Endothelial cell (in vitro differentiated cells): ENCODE measurements around the gene IWS1. TPM values are rescaled to one million over a fixed set of nuclear protein-coding genes. Genes with fewer than 3 reads are reported as not detected.

Experiments
- DNase-seq: peaks from one replicate; pipeline ENCODE4 v3.0.0; 2021; ENCODE audit warnings: low spot score
- H3K27ac Mint-ChIP-seq: one replicate; pipeline ENCODE4 v1.8.0; 2021; ENCODE audit warnings: mixed read lengths, inconsistent platforms; ENCODE audit not compliant: unreplicated experiment
- H3K27me3 Mint-ChIP-seq: one replicate; pipeline ENCODE4 v1.8.0; 2021; ENCODE audit warnings: mild to moderate bottlenecking, moderate library complexity, mixed read lengths, inconsistent platforms; ENCODE audit not compliant: unreplicated experiment
- H3K36me3 Mint-ChIP-seq: one replicate; pipeline ENCODE4 v1.8.0; 2021; ENCODE audit warnings: mild to moderate bottlenecking, low read depth, mixed read lengths, inconsistent platforms; ENCODE audit not compliant: unreplicated experiment
- H3K4me1 Mint-ChIP-seq: one replicate; pipeline ENCODE4 v1.8.0; 2021; ENCODE audit warnings: mild to moderate bottlenecking, mixed read lengths, inconsistent platforms; ENCODE audit not compliant: unreplicated experiment
- H3K4me3 Mint-ChIP-seq: one replicate; pipeline ENCODE4 v1.8.0; 2021; ENCODE audit warnings: mild to moderate bottlenecking, mixed read lengths, inconsistent platforms; ENCODE audit not compliant: unreplicated experiment
- H3K9me3 Mint-ChIP-seq: one replicate; pipeline ENCODE4 v1.8.0; 2021; ENCODE audit warnings: mixed read lengths, inconsistent platforms; ENCODE audit not compliant: unreplicated experiment
- total RNA-seq: library from RNA; stranded (reverse); fragmentation: NEBNext Ultra II Directional; extraction: Animal tissue kit (Norgen Biotek cat#: 25700); gene quantifications from one replicate; pipeline ENCODE4 v1.2.1, GENCODE V29; 2021; ENCODE audit not compliant: unreplicated experiment
- TF ChIP-seq, protein P1 (sequence below): fragments of 200-600 bp; sonication (generic); IDR thresholded peaks from one replicate; pipeline ENCODE4 v1.5.0; 2021; ENCODE audit warnings: antibody characterized with exemption; ENCODE audit not compliant: unreplicated experiment

IWS1 gene
- total RNA-seq, 1 donor from 2014 or later, result 50.5 TPM

DNA sequence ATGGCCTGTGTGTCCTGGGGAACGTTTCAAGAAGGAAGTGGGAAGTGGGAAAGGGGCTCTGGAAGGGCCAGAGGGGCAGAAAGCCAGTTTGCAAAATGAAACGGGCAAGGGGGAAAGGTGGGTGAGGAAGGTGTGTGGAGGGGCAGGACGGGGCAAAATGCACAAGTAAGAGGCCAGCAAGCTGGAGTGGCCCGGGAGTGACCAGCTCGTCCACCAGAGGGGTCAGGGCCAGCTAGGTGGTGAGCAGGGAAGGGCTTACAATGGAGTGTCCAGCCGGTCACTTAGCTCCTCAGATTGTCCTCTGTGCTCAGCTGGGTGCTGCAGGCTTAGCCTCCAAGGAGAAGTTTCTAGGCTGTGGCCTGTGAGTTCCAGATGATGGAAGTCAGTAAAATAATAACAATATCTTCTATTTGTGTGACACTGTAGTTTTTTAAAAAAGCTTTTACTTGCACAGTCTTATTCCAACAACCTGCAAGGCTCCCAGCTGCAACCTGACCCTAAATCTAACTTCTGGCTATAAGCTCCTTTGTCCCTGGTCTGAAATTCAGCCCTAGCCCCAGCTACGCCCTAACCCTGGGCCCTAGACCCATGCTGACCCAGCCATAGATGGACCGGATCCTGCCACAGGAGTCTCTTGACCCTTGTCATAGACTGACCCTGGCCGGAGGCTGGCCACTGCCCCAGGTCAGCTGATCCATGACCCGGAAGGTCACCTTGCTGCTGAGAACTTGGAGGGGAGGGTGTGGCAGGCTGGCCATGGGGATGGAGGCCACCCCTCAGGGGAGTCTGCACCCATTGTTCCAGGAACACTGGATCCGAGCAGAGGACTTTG, 38.4 kb upstream of the IWS1 start:
- no peak overlapping the region for H3K27ac Mint-ChIP-seq
- H3K36me3 Mint-ChIP-seq, result no peaks in the 10 kb centered on the region
- H3K4me3 Mint-ChIP-seq, result no peak overlapping the region
- no peaks in the 10 kb centered on the region for H3K9me3 Mint-ChIP-seq
- TF ChIP-seq, protein P1, sequence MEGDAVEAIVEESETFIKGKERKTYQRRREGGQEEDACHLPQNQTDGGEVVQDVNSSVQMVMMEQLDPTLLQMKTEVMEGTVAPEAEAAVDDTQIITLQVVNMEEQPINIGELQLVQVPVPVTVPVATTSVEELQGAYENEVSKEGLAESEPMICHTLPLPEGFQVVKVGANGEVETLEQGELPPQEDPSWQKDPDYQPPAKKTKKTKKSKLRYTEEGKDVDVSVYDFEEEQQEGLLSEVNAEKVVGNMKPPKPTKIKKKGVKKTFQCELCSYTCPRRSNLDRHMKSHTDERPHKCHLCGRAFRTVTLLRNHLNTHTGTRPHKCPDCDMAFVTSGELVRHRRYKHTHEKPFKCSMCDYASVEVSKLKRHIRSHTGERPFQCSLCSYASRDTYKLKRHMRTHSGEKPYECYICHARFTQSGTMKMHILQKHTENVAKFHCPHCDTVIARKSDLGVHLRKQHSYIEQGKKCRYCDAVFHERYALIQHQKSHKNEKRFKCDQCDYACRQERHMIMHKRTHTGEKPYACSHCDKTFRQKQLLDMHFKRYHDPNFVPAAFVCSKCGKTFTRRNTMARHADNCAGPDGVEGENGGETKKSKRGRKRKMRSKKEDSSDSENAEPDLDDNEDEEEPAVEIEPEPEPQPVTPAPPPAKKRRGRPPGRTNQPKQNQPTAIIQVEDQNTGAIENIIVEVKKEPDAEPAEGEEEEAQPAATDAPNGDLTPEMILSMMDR, result no peak
- DNase-seq, result no peak
- peaks cover 2% of the 10 kb centered on the region for H3K4me1 Mint-ChIP-seq
- H3K27me3 Mint-ChIP-seq, result peaks cover 10% of the 10 kb centered on the region

DNA sequence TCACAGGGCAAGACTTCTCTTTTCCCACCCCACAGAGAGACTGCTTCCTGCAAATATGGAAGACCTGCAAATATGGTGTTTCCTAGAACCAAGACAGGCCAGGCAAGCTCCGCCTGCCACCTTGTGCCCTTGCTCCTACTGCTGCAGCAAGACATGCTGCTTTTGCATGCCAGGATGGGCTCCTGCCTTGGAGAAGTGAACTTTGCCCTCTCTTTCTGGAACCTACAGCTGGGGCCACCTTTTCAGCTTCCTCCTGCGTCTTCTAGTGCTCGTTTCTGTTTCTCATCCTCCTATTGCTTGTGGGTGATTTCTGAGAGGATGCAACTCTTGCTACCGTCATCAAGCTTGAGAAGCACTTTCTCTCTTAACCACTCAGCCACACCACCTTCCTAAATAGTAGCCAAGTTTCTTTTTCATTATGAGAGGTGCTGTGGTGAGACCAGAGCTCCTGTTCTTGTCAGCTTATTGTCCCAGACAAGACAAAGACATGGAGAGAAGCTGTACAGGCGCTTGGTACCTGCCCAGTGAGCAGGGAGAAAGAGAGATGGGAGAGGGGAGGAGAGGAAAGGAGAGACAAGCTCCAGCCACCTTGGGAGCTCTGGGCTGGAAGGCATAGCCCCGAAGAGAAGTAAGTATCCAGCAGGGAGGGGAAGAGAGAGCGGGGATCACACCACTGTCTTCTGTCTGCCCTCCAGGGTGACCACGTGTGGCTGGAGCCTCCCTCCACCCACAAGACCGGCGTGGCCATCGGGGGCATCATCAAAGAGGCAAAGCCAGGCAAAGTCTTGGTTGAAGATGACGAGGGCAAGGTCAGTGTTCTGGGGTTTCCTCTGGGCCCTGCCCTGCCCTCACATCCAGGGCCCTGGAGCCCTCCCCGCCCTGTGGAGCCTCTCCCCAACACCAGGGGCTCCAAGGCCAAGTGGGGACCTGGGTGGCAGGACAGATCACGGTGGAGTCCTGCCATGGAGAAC, 37.5 kb upstream of the IWS1 start:
- H3K27ac Mint-ChIP-seq, result no peak overlapping the region
- H3K9me3 Mint-ChIP-seq, result no peaks in the 10 kb centered on the region
- H3K27me3 Mint-ChIP-seq, result peaks cover 10% of the 10 kb centered on the region

DNA sequence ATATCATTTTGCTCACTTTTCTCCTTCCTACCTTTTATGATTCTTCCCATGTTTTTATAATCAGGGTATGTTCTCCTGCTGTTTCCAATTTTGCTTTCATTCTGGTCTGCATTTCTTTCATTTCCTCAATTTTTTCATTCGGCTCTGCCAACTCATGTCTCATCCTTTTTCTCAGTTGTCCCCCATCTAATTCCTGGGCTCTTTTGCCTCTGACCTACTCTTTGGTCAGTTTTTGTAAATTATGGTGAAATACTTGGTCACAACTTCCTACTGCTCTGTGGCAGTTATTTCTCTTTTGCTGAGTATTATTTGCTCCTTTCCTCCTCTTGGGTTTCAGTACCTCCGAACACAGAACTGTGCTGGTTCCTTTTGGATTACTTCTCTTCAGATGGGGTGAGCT, 36.6 kb upstream of the IWS1 start:
- Mint-ChIP-seq H3K36me3 (no peaks in the 10 kb centered on the region), H3K9me3 (no peaks in the 10 kb centered on the region), H3K27ac (no peak overlapping the region), H3K27me3 (peaks cover 10% of the 10 kb centered on the region), H3K4me3 (no peak overlapping the region), H3K4me1 (peaks cover 2% of the 10 kb centered on the region)
- TF ChIP-seq, protein P1, result no peak
- no peak for DNase-seq

More for the DNA sequence above, 37.5 kb upstream of the IWS1 start:
- Mint-ChIP-seq H3K4me3 (no peak overlapping the region), H3K36me3 (no peaks in the 10 kb centered on the region), H3K4me1 (peaks cover 2% of the 10 kb centered on the region)
- TF ChIP-seq, protein P1, result no peak
- no peak for DNase-seq

DNA sequence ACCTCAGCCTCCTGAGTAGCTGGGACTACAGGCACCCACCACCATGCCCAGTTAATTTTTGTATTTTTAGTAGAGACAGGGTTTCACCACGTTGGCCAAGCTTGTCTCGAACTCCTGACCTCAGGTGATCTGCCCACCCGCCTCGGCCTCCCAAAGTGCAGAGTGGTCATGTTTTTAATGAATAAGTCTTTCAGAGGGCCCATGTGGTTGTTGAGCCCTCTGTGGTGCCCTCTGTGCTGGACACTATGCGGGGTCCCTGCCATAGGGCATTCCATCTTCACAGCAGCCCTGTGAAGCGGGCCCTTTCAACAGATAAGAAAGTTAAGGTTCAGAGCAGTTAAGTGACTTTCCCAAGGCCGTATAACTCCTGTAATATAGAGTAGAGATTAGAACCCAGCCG, 35.1 kb upstream of the IWS1 start:
- H3K27ac Mint-ChIP-seq, result no peak overlapping the region
- H3K4me3 Mint-ChIP-seq, result no peak overlapping the region
- TF ChIP-seq, protein P1, result no peak
- no peaks in the 10 kb centered on the region for H3K9me3 Mint-ChIP-seq
- no peak for DNase-seq
- peaks cover 2% of the 10 kb centered on the region for H3K4me1 Mint-ChIP-seq
- H3K27me3 Mint-ChIP-seq, result peaks cover 5% of the 10 kb centered on the region
- H3K36me3 Mint-ChIP-seq, result no peaks in the 10 kb centered on the region
